GM21529 (cell line): ENCODE measurements around the gene TRAPPC4.
"Not testable (repeated sequence)": the region's sequence is repeated elsewhere in the genome, so short reads cannot be mapped to it uniquely, and the experiment has no call there.

Source experiments
- ATAC-seq: cut with Tn5 transposase; IDR thresholded peaks from one replicate; pipeline ENCODE4 v1.9.1; 2021; ENCODE audit not compliant: unreplicated experiment

Gene TRAPPC4

GRCh38 chr11:119018074-119018938 is at the start of gene TRAPPC4, which contains the start of gene RPS25:
TSS of gene TRAPPC4 (plus strand) at chr11:119018766. CDS start at chr11:119018796, 30 bp downstream.
TSS of gene RPS25 (minus strand) at chr11:119018343. CDS start at chr11:119018284, 59 bp downstream.
- peak; percentile 83 for ATAC-seq

- ATAC-seq, result not testable (repeated sequence)
These were observed 49.1 kb upstream of the TRAPPC4 start for GRCh38 chr11:118969508-118969907.

- no peak for ATAC-seq
These were observed 46.9 kb upstream of the TRAPPC4 start, which contains the start of gene FOXR1 for GRCh38 chr11:118971646-118972045. TSS of gene FOXR1 (plus strand) at chr11:118971761. CDS start at chr11:118971932, 171 bp downstream.

- ATAC-seq, result no peak
These were observed 44.6 kb upstream of the TRAPPC4 start for GRCh38 chr11:118973985-118974384.

- no peak for ATAC-seq
These were observed 42.5 kb upstream of the TRAPPC4 start for GRCh38 chr11:118975771-118976709.

GRCh38 chr11:118979434-118979833 is 39.1 kb upstream of the TRAPPC4 start:
- no peak for ATAC-seq

GRCh38 chr11:118980191-118980881 is 38.2 kb upstream of the TRAPPC4 start:
- no peak for ATAC-seq

- not testable (repeated sequence) for ATAC-seq
These were observed 34.2 kb upstream of the TRAPPC4 start for GRCh38 chr11:118984337-118984736.

- no peak for ATAC-seq
These were observed 33.7 kb upstream of the TRAPPC4 start for GRCh38 chr11:118984825-118985224.

- no peak for ATAC-seq
These were observed 30.3 kb upstream of the TRAPPC4 start for GRCh38 chr11:118988280-118988679.

GRCh38 chr11:118991486-118992038 is 27.0 kb upstream of the TRAPPC4 start:
- ATAC-seq, result not testable (repeated sequence)

- ATAC-seq, result peak; percentile 9
These were observed 21.5 kb upstream of the TRAPPC4 start for GRCh38 chr11:118996926-118997626.

GRCh38 chr11:118997627-118998387 is 20.8 kb upstream of the TRAPPC4 start, which contains the start of gene CENATAC:
TSS of gene CENATAC (plus strand) at chr11:118998138. CDS start at chr11:118998198, 60 bp downstream.
- peak; percentile 92 for ATAC-seq

- ATAC-seq, result peak; percentile 10
These were observed 20.2 kb upstream of the TRAPPC4 start for GRCh38 chr11:118998388-118998717.

GRCh38 chr11:118998822-118999221 is 19.7 kb upstream of the TRAPPC4 start:
- no peak for ATAC-seq

- ATAC-seq, result no peak
These were observed 17.7 kb upstream of the TRAPPC4 start for GRCh38 chr11:119000906-119001305.

GRCh38 chr11:119006656-119007055 is 11.9 kb upstream of the TRAPPC4 start:
- ATAC-seq, result no peak

GRCh38 chr11:119011476-119012053 is 7.0 kb upstream of the TRAPPC4 start:
- ATAC-seq, result no peak
